Measurements from ENCODE around the gene UBA52. TPM values are rescaled to one million over a fixed set of nuclear protein-coding genes. Genes with fewer than 3 reads are reported as not detected.

Gene UBA52
- total and polyA plus RNA-seq, 7 experiments from 2014 or later = 1,563 to 2,429 (median 2,196) TPM

- CTCF ChIA-PET = interaction anchor here (0.6 to 2.5 kb wide), 5 partner anchors 15 to 155 kb away, joined by 3 to 9 read pairs (median 3); partner anchors contain the start of gene KXD1
- intact Hi-C loops (cut with micrococcal nuclease) = loop anchor here (1.0 to 5.0 kb wide), 5 partner anchors 14 to 376 kb away; partner anchors contain the start of genes COPE (in 1 of the 2), DDX49 (in 1 of the 2), ELL (in 1 of the 2) and KLHL26 (in 1 of the 2)
- H3K4me3 ChIP-seq (ENCODE audit: low read length) = peak within 1 kb of the TSS; percentile 68
Measured at GRCh38 chr19:18542941-18543813, 28.5 kb upstream of the UBA52 start, which contains the start of gene FKBP8. Gene FKBP8 (minus strand): TSS chr19:18543573. CDS start chr19:18541970, 1,603 bp downstream.

DNA sequence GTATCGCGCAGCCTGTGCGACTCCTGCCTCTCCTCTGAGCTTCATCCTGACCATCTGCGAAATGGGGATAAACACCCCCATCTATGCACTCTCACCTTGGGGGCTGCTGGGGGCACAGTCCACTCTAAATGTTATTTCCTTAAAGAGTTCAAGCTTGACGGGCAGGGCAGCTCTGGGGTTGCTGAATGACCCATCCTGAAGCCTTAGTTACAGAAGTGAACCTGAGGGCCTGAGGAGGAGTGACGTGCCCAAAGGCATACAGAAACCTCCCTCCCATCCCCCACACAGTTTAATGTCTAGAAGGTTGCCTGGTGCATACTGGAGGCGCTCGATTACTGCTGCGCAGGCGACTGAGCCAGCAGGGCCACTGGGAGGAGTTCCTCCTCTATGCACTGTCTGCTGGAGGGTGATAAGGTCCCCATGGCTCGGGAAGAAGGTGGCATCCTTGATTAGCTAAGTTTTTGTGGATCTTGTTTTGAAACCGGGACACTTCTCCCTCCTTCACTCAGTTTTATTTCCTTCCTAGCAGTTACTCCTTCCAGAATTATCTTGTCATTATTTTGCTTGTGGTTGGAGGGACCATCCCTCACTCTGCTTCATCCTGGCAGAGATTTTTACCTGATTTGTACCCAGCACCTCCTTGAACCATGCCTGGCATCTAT is 27.7 kb upstream of the UBA52 start:
- H3K36me3 ChIP-seq (ENCODE audit: control insufficient read depth in 2 of 3, insufficient read depth in 3 of 3, low read length in 3 of 3) = peaks cover 0 to 23% (median 3%) of the 10 kb centered on the region in 3 experiments
- H3K4me1 ChIP-seq (ENCODE audit: control insufficient read depth in 2 of 2, insufficient read depth in 2 of 2, low read length in 2 of 2) = peaks cover 15 to 16% of the 10 kb centered on the region in 2 donors
- H3K9me3 ChIP-seq (ENCODE audit: control insufficient read depth in 2 of 3, low read length in 3 of 3) = no peaks in the 10 kb centered on the region
- POLR2A ChIA-PET = interaction anchor here (0.9 to 2.8 kb wide), 11 partner anchors 10 to 290 kb away, joined by 3 to 42 read pairs (median 5); partner anchors contain the start of genes KXD1, REX1BD and UBA52
- no peaks in the 10 kb centered on the region for H3K27me3 Mint-ChIP-seq
- peak; percentile 40 to 86 (median 74) for DNase-seq
- peaks cover 14 to 31% (median 26%) of the 10 kb centered on the region in 7 donors for H3K4me1 Mint-ChIP-seq
- H3K4me3 ChIP-seq (ENCODE audit: low read length) = peak overlapping the region; percentile 67
- H3K4me3 Mint-ChIP-seq = peak overlapping the region; percentile 90 to 99 (median 94)
- peak; percentile 88 for ATAC-seq
- peak overlapping the region; percentile 87 for H3K27ac ChIP-seq (ENCODE audit: low read depth, low read length)
- H3K9me3 Mint-ChIP-seq = no peaks in the 10 kb centered on the region
- H3K27me3 ChIP-seq (ENCODE audit: control insufficient read depth in 2 of 2, insufficient read depth in 2 of 2, low read length in 2 of 2) = no peaks in the 10 kb centered on the region
- peak overlapping the region; percentile 89 to 100 (median 97) for H3K27ac Mint-ChIP-seq
- intact Hi-C loops (cut with micrococcal nuclease) = loop anchor here (1.0 to 5.0 kb wide), 7 partner anchors 13 to 375 kb away; partner anchors contain the start of genes ELL (in 2 of the 2), KXD1 (in 2 of the 2), UBA52 (in 2 of the 2) and COPE (in 1 of the 2)
- CTCF ChIA-PET = interaction anchor here (0.8 to 2.5 kb wide), 4 partner anchors 10 to 156 kb away, joined by 3 to 9 read pairs (median 5); partner anchors contain the start of gene KXD1
- H3K36me3 Mint-ChIP-seq = peaks cover 0 to 5% (median 0%) of the 10 kb centered on the region in 5 donors

More at GRCh38 chr19:18542941-18543813, 28.5 kb upstream of the UBA52 start, which contains the start of gene FKBP8:
- DNase-seq (peak; percentile 84 to 95 (median 91)), ATAC-seq (peak; percentile 97)
- no peaks in the 10 kb centered on the region for H3K9me3 ChIP-seq (ENCODE audit: control insufficient read depth in 2 of 3, low read length in 3 of 3)
- Mint-ChIP-seq H3K27me3 (no peaks in the 10 kb centered on the region), H3K4me3 (peak within 1 kb of the TSS; percentile 90 to 99 (median 94)), H3K27ac (peak within 1 kb of the TSS; percentile 89 to 100 (median 97)), H3K4me1 (peaks cover 14 to 31% (median 26%) of the 10 kb centered on the region in 7 donors), H3K9me3 (no peaks in the 10 kb centered on the region), H3K36me3 (peaks cover 0 to 5% (median 0%) of the 10 kb centered on the region in 5 donors)
- peak within 1 kb of the TSS; percentile 87 for H3K27ac ChIP-seq (ENCODE audit: low read depth, low read length)
- H3K27me3 ChIP-seq (ENCODE audit: control insufficient read depth in 2 of 2, insufficient read depth in 2 of 2, low read length in 2 of 2) = no peaks in the 10 kb centered on the region
- H3K36me3 ChIP-seq (ENCODE audit: control insufficient read depth in 2 of 3, insufficient read depth in 3 of 3, low read length in 3 of 3) = peaks cover 0 to 26% (median 3%) of the 10 kb centered on the region in 3 experiments
- H3K4me1 ChIP-seq (ENCODE audit: control insufficient read depth in 2 of 2, insufficient read depth in 2 of 2, low read length in 2 of 2) = peaks cover 15 to 16% of the 10 kb centered on the region in 2 donors
- POLR2A ChIA-PET = interaction anchor here (0.6 to 2.8 kb wide), 20 partner anchors 10 to 378 kb away, joined by 3 to 42 read pairs (median 3); partner anchors contain the start of genes ELL, KXD1, REX1BD and UBA52

DNA sequence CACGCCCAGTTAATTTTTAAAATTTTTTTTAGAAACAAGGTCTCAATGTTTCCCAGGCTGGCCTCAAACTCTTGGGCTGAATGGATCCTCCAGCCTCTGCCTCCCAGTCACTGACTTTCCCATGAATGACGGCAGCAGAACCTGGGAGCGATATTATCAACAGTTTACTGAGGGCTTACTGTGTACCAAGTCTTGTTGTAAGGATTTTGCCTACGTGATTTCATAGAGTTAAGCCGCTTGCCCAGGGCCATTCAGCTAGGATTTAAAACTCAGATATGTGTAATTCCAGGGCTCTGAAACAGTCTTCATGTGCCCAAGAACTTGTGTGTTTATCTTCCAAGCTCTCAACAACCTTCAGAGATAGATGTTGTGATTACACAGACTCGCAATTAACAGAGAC is 20.0 kb upstream of the UBA52 start:
- ATAC-seq (no peak), DNase-seq (no peak)
- Mint-ChIP-seq H3K27ac (no peak overlapping the region), H3K9me3 (no peaks in the 10 kb centered on the region), H3K4me1 (no peaks in the 10 kb centered on the region), H3K27me3 (no peaks in the 10 kb centered on the region), H3K36me3 (no peaks in the 10 kb centered on the region), H3K4me3 (no peak overlapping the region)
- no peaks in the 10 kb centered on the region for H3K4me1 ChIP-seq (ENCODE audit: control insufficient read depth in 2 of 2, insufficient read depth in 2 of 2, low read length in 2 of 2)
- no peak overlapping the region for H3K27ac ChIP-seq (ENCODE audit: low read depth, low read length)
- H3K27me3 ChIP-seq (ENCODE audit: control insufficient read depth in 2 of 2, insufficient read depth in 2 of 2, low read length in 2 of 2) = no peaks in the 10 kb centered on the region
- POLR2A ChIA-PET = interaction anchor here (0.7 kb wide), 1 partner anchor 643 kb away, joined by 5 read pairs; no protein-coding TSS in a partner anchor
- H3K4me3 ChIP-seq (ENCODE audit: low read length) = no peak overlapping the region
- H3K9me3 ChIP-seq (ENCODE audit: control insufficient read depth in 2 of 3, low read length in 3 of 3) = no peaks in the 10 kb centered on the region
- H3K36me3 ChIP-seq (ENCODE audit: control insufficient read depth in 2 of 3, insufficient read depth in 3 of 3, low read length in 3 of 3) = no peaks in the 10 kb centered on the region
- intact Hi-C loops (cut with micrococcal nuclease) = no loop called here
- CTCF ChIA-PET = no interaction called here

- POLR2A ChIA-PET = interaction anchor here (0.6 to 2.6 kb wide), 22 partner anchors 9 to 1433 kb away, joined by 3 to 47 read pairs (median 5); partner anchors contain the start of genes COPE, DDX49, ELL and FKBP8
Measured at GRCh38 chr19:18557411-18558201, 14.1 kb upstream of the UBA52 start, which contains the start of gene KXD1. Gene KXD1 (plus strand): TSS chr19:18557870. CDS start chr19:18562057, 4,187 bp downstream.

DNA sequence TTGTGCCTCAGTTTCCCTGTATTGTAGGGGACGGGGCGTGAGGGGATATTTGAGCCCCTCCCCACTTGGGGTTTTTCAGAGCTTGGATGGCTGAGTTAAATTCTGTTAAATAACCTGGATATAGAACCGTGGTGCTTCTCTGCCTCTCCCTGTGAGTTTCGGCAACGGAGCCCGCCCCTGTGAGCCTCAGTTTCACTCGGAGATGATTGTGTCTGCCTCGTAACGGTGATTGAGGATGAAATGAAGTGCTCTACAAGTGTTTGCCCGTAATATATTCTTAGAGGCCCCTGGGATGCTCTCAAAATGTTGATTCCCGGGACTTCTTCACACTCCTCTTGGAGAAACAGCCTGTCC is 13.5 kb upstream of the UBA52 start:
- ATAC-seq (no peak), DNase-seq (no peak)
- Mint-ChIP-seq H3K4me3 (peak overlapping the region; percentile 83 to 93 (median 91)), H3K9me3 (peaks cover 0 to 2% (median 0%) of the 10 kb centered on the region in 11 donors), H3K27me3 (no peaks in the 10 kb centered on the region), H3K4me1 (peaks cover 6 to 25% (median 23%) of the 10 kb centered on the region in 7 donors), H3K27ac (peak overlapping the region; percentile 87 to 97 (median 95)), H3K36me3 (peaks cover 0 to 11% (median 3%) of the 10 kb centered on the region in 5 donors)
- Histone ChIP-seq H3K4me3 (ENCODE audit: low read length) (peak overlapping the region; percentile 84), H3K27me3 (ENCODE audit: control insufficient read depth in 2 of 2, insufficient read depth in 2 of 2, low read length in 2 of 2) (no peaks in the 10 kb centered on the region), H3K9me3 (ENCODE audit: control insufficient read depth in 2 of 3, low read length in 3 of 3) (no peaks in the 10 kb centered on the region), H3K27ac (ENCODE audit: low read depth, low read length) (peak overlapping the region; percentile 95), H3K4me1 (ENCODE audit: control insufficient read depth in 2 of 2, insufficient read depth in 2 of 2, low read length in 2 of 2) (peaks cover 13 to 15% of the 10 kb centered on the region in 2 donors), H3K36me3 (ENCODE audit: control insufficient read depth in 2 of 3, insufficient read depth in 3 of 3, low read length in 3 of 3) (peaks cover 0 to 18% (median 7%) of the 10 kb centered on the region in 3 experiments)
- ChIA-PET POLR2A (interaction anchor here (0.6 to 2.6 kb wide), 18 partner anchors 8 to 1433 kb away, joined by 3 to 47 read pairs (median 6); partner anchors contain the start of genes COPE, DDX49, ELL and FKBP8), CTCF (interaction anchor here (0.6 to 2.1 kb wide), 8 partner anchors 10 to 289 kb away, joined by 3 to 11 read pairs (median 4); partner anchors contain the start of genes REX1BD and UBA52)
- intact Hi-C loops (cut with micrococcal nuclease) = no loop called here

More at GRCh38 chr19:18557411-18558201, 14.1 kb upstream of the UBA52 start, which contains the start of gene KXD1:
- H3K36me3 ChIP-seq (ENCODE audit: control insufficient read depth in 2 of 3, insufficient read depth in 3 of 3, low read length in 3 of 3) = peaks cover 0 to 12% (median 6%) of the 10 kb centered on the region in 3 experiments
- CTCF ChIA-PET = interaction anchor here (0.6 to 2.1 kb wide), 8 partner anchors 10 to 289 kb away, joined by 3 to 11 read pairs (median 4); partner anchors contain the start of genes REX1BD and UBA52
- Mint-ChIP-seq H3K9me3 (peaks cover 0 to 2% (median 0%) of the 10 kb centered on the region in 11 donors), H3K27me3 (no peaks in the 10 kb centered on the region), H3K36me3 (peaks cover 0 to 7% (median 3%) of the 10 kb centered on the region in 5 donors), H3K27ac (peak within 1 kb of the TSS; percentile 87 to 97 (median 96)), H3K4me3 (peak within 1 kb of the TSS; percentile 83 to 93 (median 91)), H3K4me1 (peaks cover 6 to 25% (median 23%) of the 10 kb centered on the region in 7 donors)
- H3K4me1 ChIP-seq (ENCODE audit: control insufficient read depth in 2 of 2, insufficient read depth in 2 of 2, low read length in 2 of 2) = peaks cover 13 to 15% of the 10 kb centered on the region in 2 donors
- intact Hi-C loops (cut with micrococcal nuclease) = loop anchor here (1.0 to 2.0 kb wide), 11 partner anchors 13 to 364 kb away; partner anchors contain the start of genes COPE (in 2 of the 2), DDX49 (in 2 of the 2), ELL (in 2 of the 2) and UBA52 (in 2 of the 2)
- DNase-seq (peak; percentile 89 to 99 (median 97)), ATAC-seq (peak; percentile 100)
- H3K27me3 ChIP-seq (ENCODE audit: control insufficient read depth in 2 of 2, insufficient read depth in 2 of 2, low read length in 2 of 2) = no peaks in the 10 kb centered on the region
- no peaks in the 10 kb centered on the region for H3K9me3 ChIP-seq (ENCODE audit: control insufficient read depth in 2 of 3, low read length in 3 of 3)
- H3K27ac ChIP-seq (ENCODE audit: low read depth, low read length) = peak within 1 kb of the TSS; percentile 95
- H3K4me3 ChIP-seq (ENCODE audit: low read length) = peak within 1 kb of the TSS; percentile 84
